Activated CD4-positive, alpha-beta T cell treated with anti-CD3 and anti-CD28 coated beads, Interleukin-2, amount 10 ng/mL, durations not matched to agents 7 days and 5 days (primary cell): ENCODE measurements around the gene NLRP14. TPM values are rescaled to one million over a fixed set of nuclear protein-coding genes. Genes with fewer than 3 reads are reported as not detected.

Source experiments
- CTCF ChIA-PET: fragments of 350-600 bp; sonication (Branson Sonifier 250); formaldehyde crosslinking; loops from one replicate; lab custom pipeline; 2021; ENCODE audit warnings: antibody characterized with exemption; lab: Charles Lee
- POLR2A ChIA-PET: fragments of 350-600 bp; sonication (Branson Sonifier 250); formaldehyde crosslinking; loops from one replicate; lab custom pipeline; 2021; ENCODE audit warnings: antibody characterized with exemption; lab: Charles Lee
- DNase-seq: peaks from one replicate; pipeline ENCODE4 v3.0.0-alpha.2; 2020
- H3K27ac Mint-ChIP-seq: one replicate; pipeline ENCODE4 v1.8.0; 2021; ENCODE audit warnings: mild to moderate bottlenecking, moderate library complexity, mixed read lengths
- H3K27me3 Mint-ChIP-seq: one replicate; pipeline ENCODE4 v1.8.0; 2021; ENCODE audit warnings: mixed read lengths
- H3K36me3 Mint-ChIP-seq: one replicate; pipeline ENCODE4 v1.8.0; 2021; ENCODE audit warnings: low read depth, mixed read lengths
- H3K4me1 Mint-ChIP-seq: one replicate; pipeline ENCODE4 v1.8.0; 2021; ENCODE audit warnings: mixed read lengths
- H3K4me3 Mint-ChIP-seq: one replicate; pipeline ENCODE4 v1.8.0; 2021; ENCODE audit warnings: mild to moderate bottlenecking, moderate library complexity, mixed read lengths
- H3K9me3 Mint-ChIP-seq: one replicate; pipeline ENCODE4 v1.8.0; 2021; ENCODE audit warnings: mixed read lengths
- total RNA-seq, 2 experiments: library from RNA; stranded (reverse); gene quantifications; one replicate each; pipeline ENCODE4 v1.2.3, GENCODE V29; 2021

NLRP14 gene
- total RNA-seq, 2 experiments from 2014 or later: 0.05 TPM; not detected in 1

GRCh38 chr11:7019500-7020182 lies 638 bp upstream of the NLRP14 start:
- CTCF ChIA-PET: no interaction called here
- peaks cover 38% of the 10 kb centered on the region for H3K27me3 Mint-ChIP-seq
- no peaks in the 10 kb centered on the region for H3K36me3 Mint-ChIP-seq
- DNase-seq: no peak
- peaks cover 3% of the 10 kb centered on the region for H3K4me1 Mint-ChIP-seq
- POLR2A ChIA-PET: no interaction called here
- no peak overlapping the region for H3K27ac Mint-ChIP-seq
- H3K9me3 Mint-ChIP-seq: no peaks in the 10 kb centered on the region
- peak overlapping the region; percentile 11 for H3K4me3 Mint-ChIP-seq

GRCh38 chr11:7021318-7021717 lies 1.0 kb downstream of the NLRP14 start:
- peaks cover 3% of the 10 kb centered on the region for H3K4me1 Mint-ChIP-seq
- CTCF ChIA-PET: no interaction called here

GRCh38 chr11:7028141-7028540 lies 7.9 kb downstream of the NLRP14 start:
- H3K4me1 Mint-ChIP-seq: no peaks in the 10 kb centered on the region

More at GRCh38 chr11:7021318-7021717, 1.0 kb downstream of the NLRP14 start:
- H3K9me3 Mint-ChIP-seq: no peaks in the 10 kb centered on the region
- H3K27ac Mint-ChIP-seq: no peak overlapping the region
- no peak for DNase-seq
- H3K4me3 Mint-ChIP-seq: no peak overlapping the region
- POLR2A ChIA-PET: no interaction called here
- peaks cover 38% of the 10 kb centered on the region for H3K27me3 Mint-ChIP-seq
- no peaks in the 10 kb centered on the region for H3K36me3 Mint-ChIP-seq

GRCh38 chr11:7030836-7031235 lies 10.6 kb downstream of the NLRP14 start:
- POLR2A ChIA-PET: no interaction called here
- no peaks in the 10 kb centered on the region for H3K9me3 Mint-ChIP-seq
- H3K4me3 Mint-ChIP-seq: no peak overlapping the region
- CTCF ChIA-PET: no interaction called here
- H3K4me1 Mint-ChIP-seq: no peaks in the 10 kb centered on the region
- H3K27ac Mint-ChIP-seq: no peak overlapping the region
- H3K36me3 Mint-ChIP-seq: no peaks in the 10 kb centered on the region
- H3K27me3 Mint-ChIP-seq: peaks cover 1% of the 10 kb centered on the region
- DNase-seq: no peak

More at GRCh38 chr11:7028141-7028540, 7.9 kb downstream of the NLRP14 start:
- ChIA-PET CTCF (no interaction called here), POLR2A (no interaction called here)
- DNase-seq: no peak
- peaks cover 4% of the 10 kb centered on the region for H3K27me3 Mint-ChIP-seq
- H3K9me3 Mint-ChIP-seq: no peaks in the 10 kb centered on the region
- H3K36me3 Mint-ChIP-seq: no peaks in the 10 kb centered on the region
- H3K4me3 Mint-ChIP-seq: no peak overlapping the region
- no peak overlapping the region for H3K27ac Mint-ChIP-seq

- CTCF ChIA-PET: no interaction called here
- no peaks in the 10 kb centered on the region for H3K36me3 Mint-ChIP-seq
- no peaks in the 10 kb centered on the region for H3K9me3 Mint-ChIP-seq
- DNase-seq: no peak
- POLR2A ChIA-PET: no interaction called here
- peaks cover 1% of the 10 kb centered on the region for H3K27me3 Mint-ChIP-seq
- no peaks in the 10 kb centered on the region for H3K4me1 Mint-ChIP-seq
- H3K27ac Mint-ChIP-seq: no peak overlapping the region
- H3K4me3 Mint-ChIP-seq: no peak overlapping the region
These were observed 11.2 kb downstream of the NLRP14 start for GRCh38 chr11:7031471-7031871.

- Mint-ChIP-seq H3K9me3 (no peaks in the 10 kb centered on the region), H3K27me3 (peaks cover 1% of the 10 kb centered on the region), H3K36me3 (no peaks in the 10 kb centered on the region), H3K27ac (no peak overlapping the region), H3K4me3 (no peak overlapping the region), H3K4me1 (no peaks in the 10 kb centered on the region)
- no peak for DNase-seq
- ChIA-PET CTCF (no interaction called here), POLR2A (no interaction called here)
These were observed 12.4 kb downstream of the NLRP14 start for GRCh38 chr11:7032692-7033091.

- no peaks in the 10 kb centered on the region for H3K36me3 Mint-ChIP-seq
- no peaks in the 10 kb centered on the region for H3K9me3 Mint-ChIP-seq
- H3K4me1 Mint-ChIP-seq: no peaks in the 10 kb centered on the region
- DNase-seq: no peak
- no peak overlapping the region for H3K4me3 Mint-ChIP-seq
- H3K27ac Mint-ChIP-seq: no peak overlapping the region
- CTCF ChIA-PET: no interaction called here
- POLR2A ChIA-PET: no interaction called here
- peaks cover 1% of the 10 kb centered on the region for H3K27me3 Mint-ChIP-seq
These were observed 13.7 kb downstream of the NLRP14 start for GRCh38 chr11:7034019-7034418.

GRCh38 chr11:7046474-7047175 lies 26.3 kb downstream of the NLRP14 start:
- H3K27me3 Mint-ChIP-seq: peaks cover 3% of the 10 kb centered on the region
- H3K4me1 Mint-ChIP-seq: no peaks in the 10 kb centered on the region
- no peak overlapping the region for H3K27ac Mint-ChIP-seq
- POLR2A ChIA-PET: no interaction called here
- no peaks in the 10 kb centered on the region for H3K36me3 Mint-ChIP-seq
- CTCF ChIA-PET: no interaction called here
- H3K9me3 Mint-ChIP-seq: no peaks in the 10 kb centered on the region
- no peak for DNase-seq
- H3K4me3 Mint-ChIP-seq: no peak overlapping the region

GRCh38 chr11:7050191-7050590 lies 29.9 kb downstream of the NLRP14 start:
- peaks cover 3% of the 10 kb centered on the region for H3K27me3 Mint-ChIP-seq
- no peaks in the 10 kb centered on the region for H3K9me3 Mint-ChIP-seq
- H3K27ac Mint-ChIP-seq: no peak overlapping the region
- no peaks in the 10 kb centered on the region for H3K36me3 Mint-ChIP-seq
- POLR2A ChIA-PET: no interaction called here
- no peak overlapping the region for H3K4me3 Mint-ChIP-seq
- no peak for DNase-seq
- no peaks in the 10 kb centered on the region for H3K4me1 Mint-ChIP-seq
- CTCF ChIA-PET: no interaction called here

- H3K27ac Mint-ChIP-seq: no peak overlapping the region
- H3K27me3 Mint-ChIP-seq: no peaks in the 10 kb centered on the region
- H3K4me1 Mint-ChIP-seq: no peaks in the 10 kb centered on the region
- H3K4me3 Mint-ChIP-seq: no peak overlapping the region
- CTCF ChIA-PET: no interaction called here
- no peaks in the 10 kb centered on the region for H3K9me3 Mint-ChIP-seq
- POLR2A ChIA-PET: no interaction called here
- H3K36me3 Mint-ChIP-seq: no peaks in the 10 kb centered on the region
- DNase-seq: no peak
These were observed 36.7 kb downstream of the NLRP14 start for GRCh38 chr11:7056828-7057513.

- ChIA-PET CTCF (no interaction called here), POLR2A (no interaction called here)
- H3K9me3 Mint-ChIP-seq: no peaks in the 10 kb centered on the region
- H3K27me3 Mint-ChIP-seq: no peaks in the 10 kb centered on the region
- no peak overlapping the region for H3K27ac Mint-ChIP-seq
- no peaks in the 10 kb centered on the region for H3K4me1 Mint-ChIP-seq
- no peak for DNase-seq
- no peak overlapping the region for H3K4me3 Mint-ChIP-seq
- H3K36me3 Mint-ChIP-seq: no peaks in the 10 kb centered on the region
These were observed 37.4 kb downstream of the NLRP14 start for GRCh38 chr11:7057641-7058040.

- POLR2A ChIA-PET: no interaction called here
- H3K9me3 Mint-ChIP-seq: no peaks in the 10 kb centered on the region
- no peak overlapping the region for H3K27ac Mint-ChIP-seq
These were observed 40.6 kb downstream of the NLRP14 start for GRCh38 chr11:7060868-7061267.

GRCh38 chr11:7062534-7062933 lies 42.3 kb downstream of the NLRP14 start:
- ChIA-PET CTCF (no interaction called here), POLR2A (no interaction called here)
- Mint-ChIP-seq H3K9me3 (no peaks in the 10 kb centered on the region), H3K4me3 (no peak overlapping the region), H3K27ac (no peak overlapping the region), H3K27me3 (no peaks in the 10 kb centered on the region), H3K36me3 (no peaks in the 10 kb centered on the region), H3K4me1 (no peaks in the 10 kb centered on the region)
- DNase-seq: no peak

More at GRCh38 chr11:7060868-7061267, 40.6 kb downstream of the NLRP14 start:
- Mint-ChIP-seq H3K4me3 (no peak overlapping the region), H3K27me3 (no peaks in the 10 kb centered on the region), H3K4me1 (no peaks in the 10 kb centered on the region), H3K36me3 (no peaks in the 10 kb centered on the region)
- DNase-seq: no peak
- CTCF ChIA-PET: no interaction called here
